Esophagus muscularis mucosa (tissue), 3 donors: ENCODE measurements around the gene PRKCE.

Source experiments
- POLR2A ChIP-seq: fragments of 450-650 bp; IDR thresholded peaks from one replicate; pipeline ENCODE4 v1.6.1; 2017; ENCODE audit warnings: antibody characterized with exemption, moderate library complexity, mild to moderate bottlenecking, low read depth
- TF ChIP-seq, protein P1 (sequence below), 3 experiments: fragments of 200-600 bp in 2 of 3; fragments of 450-650 bp in 1 of 3; sonication (generic) in 2 of 3; IDR thresholded peaks; one replicate each; pipeline ENCODE4 v1.5.1; 2017 to 2019; ENCODE audit warnings: antibody characterized with exemption in 3 of 3, mild to moderate bottlenecking in 2 of 3, moderate library complexity in 1 of 3

DNA sequence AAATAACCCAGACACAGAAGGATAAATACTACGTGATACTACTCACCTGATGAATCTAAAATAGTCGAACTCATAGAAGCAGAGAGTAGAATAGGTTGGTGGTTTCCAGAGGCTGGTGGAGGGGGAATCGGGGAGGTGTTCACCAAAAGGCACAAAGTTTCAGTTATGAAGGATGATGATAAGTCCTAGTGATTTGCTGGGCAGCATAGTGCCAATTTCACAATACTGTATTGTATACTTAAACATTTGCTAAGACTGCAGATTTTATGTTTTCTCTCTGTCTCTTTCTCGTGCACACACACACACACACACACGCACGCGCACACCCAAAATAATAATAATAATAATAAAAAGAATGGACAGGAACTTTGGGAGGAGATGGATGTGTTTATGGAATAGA is 425.4 kb downstream of the PRKCE start:
- TF ChIP-seq POLR2A: no peak
- TF ChIP-seq, protein P1, sequence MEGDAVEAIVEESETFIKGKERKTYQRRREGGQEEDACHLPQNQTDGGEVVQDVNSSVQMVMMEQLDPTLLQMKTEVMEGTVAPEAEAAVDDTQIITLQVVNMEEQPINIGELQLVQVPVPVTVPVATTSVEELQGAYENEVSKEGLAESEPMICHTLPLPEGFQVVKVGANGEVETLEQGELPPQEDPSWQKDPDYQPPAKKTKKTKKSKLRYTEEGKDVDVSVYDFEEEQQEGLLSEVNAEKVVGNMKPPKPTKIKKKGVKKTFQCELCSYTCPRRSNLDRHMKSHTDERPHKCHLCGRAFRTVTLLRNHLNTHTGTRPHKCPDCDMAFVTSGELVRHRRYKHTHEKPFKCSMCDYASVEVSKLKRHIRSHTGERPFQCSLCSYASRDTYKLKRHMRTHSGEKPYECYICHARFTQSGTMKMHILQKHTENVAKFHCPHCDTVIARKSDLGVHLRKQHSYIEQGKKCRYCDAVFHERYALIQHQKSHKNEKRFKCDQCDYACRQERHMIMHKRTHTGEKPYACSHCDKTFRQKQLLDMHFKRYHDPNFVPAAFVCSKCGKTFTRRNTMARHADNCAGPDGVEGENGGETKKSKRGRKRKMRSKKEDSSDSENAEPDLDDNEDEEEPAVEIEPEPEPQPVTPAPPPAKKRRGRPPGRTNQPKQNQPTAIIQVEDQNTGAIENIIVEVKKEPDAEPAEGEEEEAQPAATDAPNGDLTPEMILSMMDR (IDR thresholded peaks at IDR 0.05): no peak
